A673 (cell line): ENCODE data around the gene SPG7. TPM values are rescaled to one million over a fixed set of nuclear protein-coding genes. Genes with fewer than 3 reads are reported as not detected.

Experiments
- BruUV-seq: library from RNA; stranded (reverse); fragments of 400-500 nt; replicated peaks from 2 replicates; lab custom pipeline; 2021; lab: Mats Ljungman, UMichigan
- CTCF ChIA-PET: fragments of 300-600 bp; sonication (Branson Sonifier 250); formaldehyde crosslinking; loops from one replicate; lab custom pipeline; 2022; ENCODE audit warnings: antibody characterized with exemption; lab: Charles Lee
- POLR2A ChIA-PET: fragments of 300-600 bp; sonication (Branson Sonifier 250); formaldehyde crosslinking; loops from one replicate; lab custom pipeline; 2022; ENCODE audit warnings: antibody characterized with exemption; ENCODE audit not compliant: low non-redundant PET; lab: Charles Lee
- DNase-seq: peaks from one replicate; pipeline ENCODE4 v3.0.0-alpha.2; 2015; ENCODE audit warnings: low spot score
- H3K27ac ChIP-seq: fragments of 200-600 bp; sonication (generic); 2 replicates; pipeline ENCODE4 v1.5.1; 2016; ENCODE audit warnings: mixed run types, low read depth, mild to moderate bottlenecking, mixed read lengths, antibody characterized with exemption, low read length; ENCODE audit not compliant: poor library complexity, severe bottlenecking
- H3K27me3 ChIP-seq: fragments of 200-600 bp; sonication (generic); replicated peaks from 2 replicates; pipeline ENCODE4 v1.6.1; 2017; ENCODE audit warnings: mixed run types, low read depth, mild to moderate bottlenecking, mixed read lengths, antibody characterized with exemption, low read length; ENCODE audit not compliant: insufficient read depth, poor library complexity
- H3K36me3 ChIP-seq: fragments of 200-600 bp; sonication (generic); 2 replicates; pipeline ENCODE4 v1.6.1; 2016; ENCODE audit warnings: mixed run types, mild to moderate bottlenecking, mixed read lengths, antibody characterized with exemption, low read length; ENCODE audit not compliant: insufficient read depth, poor library complexity, severe bottlenecking
- H3K4me1 ChIP-seq: fragments of 200-600 bp; sonication (generic); 2 replicates; pipeline ENCODE4 v1.6.1; 2017; ENCODE audit warnings: mixed run types, mild to moderate bottlenecking, mixed read lengths, antibody characterized with exemption, low read length; ENCODE audit not compliant: insufficient read depth, poor library complexity, severe bottlenecking
- H3K4me3 ChIP-seq: fragments of 200-600 bp; sonication (generic); 2 replicates; pipeline ENCODE4 v1.5.1; 2016; ENCODE audit warnings: low read depth, mixed run types, mild to moderate bottlenecking, mixed read lengths, low read length; ENCODE audit not compliant: poor library complexity, severe bottlenecking
- H3K9me3 ChIP-seq: fragments of 200-600 bp; sonication (generic); 2 replicates; pipeline ENCODE4 v1.6.1; 2016; ENCODE audit warnings: mixed run types, low read depth, mild to moderate bottlenecking, mixed read lengths, antibody characterized with exemption, low read length; ENCODE audit not compliant: poor library complexity, severe bottlenecking
- CTCF ChIP-seq: fragments of 300-800, 200-600 bp; sonication (generic); conservative IDR thresholded peaks from 2 replicates; pipeline ENCODE4 v1.5.1; 2017; ENCODE audit warnings: low read depth, mild to moderate bottlenecking, antibody characterized with exemption, low read length, moderate library complexity, mixed read lengths
- EZH2 ChIP-seq: fragments of 200-600 bp; sonication (generic); IDR thresholded peaks from 2 replicates; pipeline ENCODE4 v1.6.1; 2017; ENCODE audit warnings: borderline replicate concordance, low read depth, mild to moderate bottlenecking, mixed read lengths, antibody characterized with exemption, low read length; ENCODE audit not compliant: poor library complexity, severe bottlenecking
- intact Hi-C: fragments of 100-400 bp; cut with micrococcal nuclease; formaldehyde crosslinking; loops from one replicate; pipeline ENCODE4 v1.10.0; 2022; ENCODE audit not compliant: unreplicated experiment
- total RNA-seq: library from RNA; stranded (reverse); gene quantifications from 2 replicates; pipeline ENCODE4 v1.2.3, GENCODE V29; 2021

The SPG7 gene
- total RNA-seq, 1 experiment from 2014 or later = 113 TPM

- ChIA-PET CTCF (no interaction called here), POLR2A (no interaction called here)
Measured at GRCh38 chr16:89536886-89537548, 28.8 kb downstream of the SPG7 start.

GRCh38 chr16:89537549-89537925, 29.3 kb downstream of the SPG7 start:
- H3K27me3 ChIP-seq = no peaks in the 10 kb centered on the region
- no peaks in the 10 kb centered on the region for H3K4me1 ChIP-seq
- H3K9me3 ChIP-seq = no peaks in the 10 kb centered on the region
- no peak for DNase-seq
- ChIA-PET CTCF (no interaction called here), POLR2A (no interaction called here)
- no peak overlapping the region for H3K4me3 ChIP-seq
- no TSS peak for BruUV-seq
- intact Hi-C loops = no loop called here
- peaks cover 26% of the 10 kb centered on the region for H3K36me3 ChIP-seq
- TF ChIP-seq CTCF = no peak
- no peak for TF ChIP-seq EZH2
- H3K27ac ChIP-seq = no peak overlapping the region

More at GRCh38 chr16:89536886-89537548, 28.8 kb downstream of the SPG7 start:
- H3K4me1 ChIP-seq = no peaks in the 10 kb centered on the region
- TF ChIP-seq CTCF (no peak), EZH2 (no peak)
- BruUV-seq = no TSS peak
- DNase-seq = peak; percentile 37
- H3K9me3 ChIP-seq = no peaks in the 10 kb centered on the region
- H3K27ac ChIP-seq = no peak overlapping the region
- H3K27me3 ChIP-seq = no peaks in the 10 kb centered on the region
- H3K4me3 ChIP-seq = no peak overlapping the region
- H3K36me3 ChIP-seq = peaks cover 26% of the 10 kb centered on the region
- intact Hi-C loops = no loop called here

- BruUV-seq = no TSS peak
- H3K36me3 ChIP-seq = peaks cover 25% of the 10 kb centered on the region
- TF ChIP-seq CTCF (no peak), EZH2 (no peak)
Measured at GRCh38 chr16:89538286-89538685, 30.1 kb downstream of the SPG7 start.

More at GRCh38 chr16:89538286-89538685, 30.1 kb downstream of the SPG7 start:
- intact Hi-C loops = no loop called here
- Histone ChIP-seq H3K9me3 (no peaks in the 10 kb centered on the region), H3K27ac (no peak overlapping the region), H3K4me3 (no peak overlapping the region), H3K27me3 (no peaks in the 10 kb centered on the region), H3K4me1 (no peaks in the 10 kb centered on the region)
- POLR2A ChIA-PET = no interaction called here
- DNase-seq = no peak
- CTCF ChIA-PET = no interaction called here
